Mammary epithelial cell (primary cell): ENCODE results near the gene BARX2.

ENCODE experiments used
- EZH2 ChIP-seq: IDR thresholded peaks from 2 replicates; pipeline ENCODE4 v1.6.1; 2012; ENCODE audit warnings: low read length, inconsistent platforms, borderline replicate concordance
- TF ChIP-seq, protein P1 (sequence below), 2 donors: IDR thresholded peaks in 1 of 2; conservative IDR thresholded peaks in 1 of 2; 2 replicates each; pipeline ENCODE4 v1.5.1; 2011 to 2012; ENCODE audit warnings: inconsistent platforms in 2 of 2, low read length in 2 of 2, mild to moderate bottlenecking in 2 of 2, control low read depth in 1 of 2, low read depth in 1 of 2; ENCODE audit not compliant: insufficient read depth in 1 of 2; ENCODE audit errors: extremely low read depth in 1 of 2

DNA sequence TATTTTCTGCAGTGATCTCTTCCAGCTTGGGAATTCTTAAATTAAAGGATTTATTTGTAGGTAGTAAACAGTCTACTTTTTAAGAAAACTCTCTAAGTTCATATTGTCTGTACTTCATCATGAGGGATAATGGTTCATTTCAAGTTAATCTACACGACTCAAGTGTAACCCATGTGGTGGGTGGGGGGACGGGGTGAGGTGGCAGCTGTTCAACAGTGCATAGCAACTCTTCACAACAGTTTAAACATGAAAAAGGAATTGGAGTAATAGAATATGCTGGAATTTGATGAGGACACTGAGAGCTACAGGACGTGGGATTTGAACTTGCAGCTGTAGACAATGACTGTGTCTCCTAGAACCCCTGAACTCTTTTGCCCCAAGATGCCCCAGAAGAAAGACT, 20.8 kb downstream of the BARX2 start:
- TF ChIP-seq, protein P1, sequence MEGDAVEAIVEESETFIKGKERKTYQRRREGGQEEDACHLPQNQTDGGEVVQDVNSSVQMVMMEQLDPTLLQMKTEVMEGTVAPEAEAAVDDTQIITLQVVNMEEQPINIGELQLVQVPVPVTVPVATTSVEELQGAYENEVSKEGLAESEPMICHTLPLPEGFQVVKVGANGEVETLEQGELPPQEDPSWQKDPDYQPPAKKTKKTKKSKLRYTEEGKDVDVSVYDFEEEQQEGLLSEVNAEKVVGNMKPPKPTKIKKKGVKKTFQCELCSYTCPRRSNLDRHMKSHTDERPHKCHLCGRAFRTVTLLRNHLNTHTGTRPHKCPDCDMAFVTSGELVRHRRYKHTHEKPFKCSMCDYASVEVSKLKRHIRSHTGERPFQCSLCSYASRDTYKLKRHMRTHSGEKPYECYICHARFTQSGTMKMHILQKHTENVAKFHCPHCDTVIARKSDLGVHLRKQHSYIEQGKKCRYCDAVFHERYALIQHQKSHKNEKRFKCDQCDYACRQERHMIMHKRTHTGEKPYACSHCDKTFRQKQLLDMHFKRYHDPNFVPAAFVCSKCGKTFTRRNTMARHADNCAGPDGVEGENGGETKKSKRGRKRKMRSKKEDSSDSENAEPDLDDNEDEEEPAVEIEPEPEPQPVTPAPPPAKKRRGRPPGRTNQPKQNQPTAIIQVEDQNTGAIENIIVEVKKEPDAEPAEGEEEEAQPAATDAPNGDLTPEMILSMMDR (conservative IDR thresholded peaks at IDR 0.05 in 1 of 2, IDR thresholded peaks at IDR 0.05 in 1 of 2; ENCODE audit: extremely low read depth in 1 of 2, insufficient read depth in 1 of 2, low read depth in 1 of 2, low read length in 2 of 2), result no peak
- no peak for TF ChIP-seq EZH2
